ENCODE data around the gene ATP6V0B. TPM values are rescaled to one million over a fixed set of nuclear protein-coding genes. Genes with fewer than 3 reads are reported as not detected.

Gene ATP6V0B
- total and polyA plus RNA-seq, 2 experiments from 2014 or later: 112 to 142 TPM

DNA sequence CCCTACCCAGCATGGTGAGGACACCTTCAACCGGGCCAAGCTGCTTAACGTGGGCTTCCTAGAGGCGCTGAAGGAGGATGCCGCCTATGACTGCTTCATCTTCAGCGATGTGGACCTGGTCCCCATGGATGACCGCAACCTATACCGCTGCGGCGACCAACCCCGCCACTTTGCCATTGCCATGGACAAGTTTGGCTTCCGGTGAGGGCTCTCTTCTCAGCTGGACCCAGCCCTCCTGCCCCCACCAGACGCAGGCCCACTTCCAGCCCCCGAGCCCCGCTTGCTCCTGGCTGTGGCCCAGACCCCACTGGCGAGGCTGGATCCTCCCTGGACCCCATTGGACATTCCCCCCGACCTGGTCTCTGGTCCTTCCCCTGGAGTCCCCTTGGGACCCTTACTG is 10.1 kb downstream of the ATP6V0B start:
- Histone ChIP-seq H3K79me2 (replicated peaks; ENCODE audit: insufficient read depth) (peaks cover 7% of the 10 kb centered on the region; the same call in 1 of the 2 replicates), H3K27ac (ENCODE audit: low read depth) (no peak overlapping the region), H4K20me1 (replicated peaks; ENCODE audit: insufficient read depth) (no peaks in the 10 kb centered on the region; the same call in 1 of the 2 replicates), H2AFZ (no peak overlapping the region), H3K4me3 (no peak overlapping the region), H3K27me3 (ENCODE audit: insufficient read depth) (0 out of 2 replicates have a peak, but pooled peaks cover 2% of the 10 kb centered on the region), H3K4me1 (ENCODE audit: insufficient read depth) (peaks cover 7% of the 10 kb centered on the region; the same call in 1 of the 2 replicates), H3K9me2 (ENCODE audit: insufficient read depth) (no peaks in the 10 kb centered on the region), H3K36me3 (ENCODE audit: insufficient read depth) (no peaks in the 10 kb centered on the region), H3F3A (replicated peaks; ENCODE audit: low read depth) (peaks cover 9% of the 10 kb centered on the region; the same call in 1 of the 2 replicates), H3K4me2 (no peak overlapping the region)
- no peak for DNase-seq (ENCODE audit: low spot score)
- Mint-ChIP-seq H3K4me1 (peaks cover 11% of the 10 kb centered on the region), H3K9me3 (no peaks in the 10 kb centered on the region), H3K4me3 (no peak overlapping the region), H3K36me3 (ENCODE audit: low read depth) (peaks cover 33% of the 10 kb centered on the region), H3K27ac (no peak overlapping the region), H3K27me3 (ENCODE audit: insufficient read depth, low read depth, poor library complexity) (peaks cover 29% of the 10 kb centered on the region)
- TF ChIP-seq POLR2AphosphoS5 (IDR thresholded peaks at IDR 0.05; ENCODE audit: low read depth): no peak
- no peak for TF ChIP-seq ZNF114 (CRISPR knock-in tag; IDR thresholded peaks at IDR 0.05)
- TF ChIP-seq ETS1 (IDR thresholded peaks at IDR 0.05): no peak
- no peak for TF ChIP-seq EZH2phosphoT487 (IDR thresholded peaks at IDR 0.05; ENCODE audit: unreplicated experiment)
- no peak for TF ChIP-seq EZH2 (IDR thresholded peaks at IDR 0.05; ENCODE audit: low read depth, unreplicated experiment)
- ATAC-seq: no peak

- no peak overlapping the region for H3K4me3 Mint-ChIP-seq
- Histone ChIP-seq H3K9me2 (ENCODE audit: insufficient read depth) (no peaks in the 10 kb centered on the region), H3K4me3 (no peak overlapping the region), H3K79me2 (replicated peaks; ENCODE audit: insufficient read depth) (no peaks in the 10 kb centered on the region), H3K36me3 (ENCODE audit: insufficient read depth) (no peaks in the 10 kb centered on the region), H4K20me1 (replicated peaks; ENCODE audit: insufficient read depth) (no peaks in the 10 kb centered on the region; the same call in 1 of the 2 replicates), H3K27ac (ENCODE audit: low read depth) (no peak overlapping the region), H3K27me3 (ENCODE audit: insufficient read depth) (0 out of 2 replicates have a peak, but pooled peaks cover 5% of the 10 kb centered on the region), H3K4me1 (ENCODE audit: insufficient read depth) (no peaks in the 10 kb centered on the region; the same call in 1 of the 2 replicates), H3F3A (replicated peaks; ENCODE audit: low read depth) (peaks cover 11% of the 10 kb centered on the region), H2AFZ (no peak overlapping the region), H3K4me2 (no peak overlapping the region)
- no peaks in the 10 kb centered on the region for H3K9me3 Mint-ChIP-seq
- ATAC-seq (no peak), DNase-seq (ENCODE audit: low spot score) (no peak)
- H3K36me3 Mint-ChIP-seq (ENCODE audit: low read depth): peaks cover 29% of the 10 kb centered on the region
- H3K27me3 Mint-ChIP-seq (ENCODE audit: insufficient read depth, low read depth, poor library complexity): peaks cover 26% of the 10 kb centered on the region
- H3K27ac Mint-ChIP-seq: no peak overlapping the region
- H3K4me1 Mint-ChIP-seq: peaks cover 10% of the 10 kb centered on the region; the same call in 2 of the 3 replicates
- TF ChIP-seq JUNB (IDR thresholded peaks at IDR 0.05; ENCODE audit: unreplicated experiment) (no peak), EZH2 (IDR thresholded peaks at IDR 0.05; ENCODE audit: low read depth, unreplicated experiment) (no peak), ZNF331 (CRISPR knock-in tag; IDR thresholded peaks at IDR 0.05; ENCODE audit: low read depth) (no peak), EZH2phosphoT487 (IDR thresholded peaks at IDR 0.05; ENCODE audit: unreplicated experiment) (no peak), ETS1 (IDR thresholded peaks at IDR 0.05) (no peak), ZNF114 (CRISPR knock-in tag; IDR thresholded peaks at IDR 0.05) (no peak)
- TF ChIP-seq, protein P1, sequence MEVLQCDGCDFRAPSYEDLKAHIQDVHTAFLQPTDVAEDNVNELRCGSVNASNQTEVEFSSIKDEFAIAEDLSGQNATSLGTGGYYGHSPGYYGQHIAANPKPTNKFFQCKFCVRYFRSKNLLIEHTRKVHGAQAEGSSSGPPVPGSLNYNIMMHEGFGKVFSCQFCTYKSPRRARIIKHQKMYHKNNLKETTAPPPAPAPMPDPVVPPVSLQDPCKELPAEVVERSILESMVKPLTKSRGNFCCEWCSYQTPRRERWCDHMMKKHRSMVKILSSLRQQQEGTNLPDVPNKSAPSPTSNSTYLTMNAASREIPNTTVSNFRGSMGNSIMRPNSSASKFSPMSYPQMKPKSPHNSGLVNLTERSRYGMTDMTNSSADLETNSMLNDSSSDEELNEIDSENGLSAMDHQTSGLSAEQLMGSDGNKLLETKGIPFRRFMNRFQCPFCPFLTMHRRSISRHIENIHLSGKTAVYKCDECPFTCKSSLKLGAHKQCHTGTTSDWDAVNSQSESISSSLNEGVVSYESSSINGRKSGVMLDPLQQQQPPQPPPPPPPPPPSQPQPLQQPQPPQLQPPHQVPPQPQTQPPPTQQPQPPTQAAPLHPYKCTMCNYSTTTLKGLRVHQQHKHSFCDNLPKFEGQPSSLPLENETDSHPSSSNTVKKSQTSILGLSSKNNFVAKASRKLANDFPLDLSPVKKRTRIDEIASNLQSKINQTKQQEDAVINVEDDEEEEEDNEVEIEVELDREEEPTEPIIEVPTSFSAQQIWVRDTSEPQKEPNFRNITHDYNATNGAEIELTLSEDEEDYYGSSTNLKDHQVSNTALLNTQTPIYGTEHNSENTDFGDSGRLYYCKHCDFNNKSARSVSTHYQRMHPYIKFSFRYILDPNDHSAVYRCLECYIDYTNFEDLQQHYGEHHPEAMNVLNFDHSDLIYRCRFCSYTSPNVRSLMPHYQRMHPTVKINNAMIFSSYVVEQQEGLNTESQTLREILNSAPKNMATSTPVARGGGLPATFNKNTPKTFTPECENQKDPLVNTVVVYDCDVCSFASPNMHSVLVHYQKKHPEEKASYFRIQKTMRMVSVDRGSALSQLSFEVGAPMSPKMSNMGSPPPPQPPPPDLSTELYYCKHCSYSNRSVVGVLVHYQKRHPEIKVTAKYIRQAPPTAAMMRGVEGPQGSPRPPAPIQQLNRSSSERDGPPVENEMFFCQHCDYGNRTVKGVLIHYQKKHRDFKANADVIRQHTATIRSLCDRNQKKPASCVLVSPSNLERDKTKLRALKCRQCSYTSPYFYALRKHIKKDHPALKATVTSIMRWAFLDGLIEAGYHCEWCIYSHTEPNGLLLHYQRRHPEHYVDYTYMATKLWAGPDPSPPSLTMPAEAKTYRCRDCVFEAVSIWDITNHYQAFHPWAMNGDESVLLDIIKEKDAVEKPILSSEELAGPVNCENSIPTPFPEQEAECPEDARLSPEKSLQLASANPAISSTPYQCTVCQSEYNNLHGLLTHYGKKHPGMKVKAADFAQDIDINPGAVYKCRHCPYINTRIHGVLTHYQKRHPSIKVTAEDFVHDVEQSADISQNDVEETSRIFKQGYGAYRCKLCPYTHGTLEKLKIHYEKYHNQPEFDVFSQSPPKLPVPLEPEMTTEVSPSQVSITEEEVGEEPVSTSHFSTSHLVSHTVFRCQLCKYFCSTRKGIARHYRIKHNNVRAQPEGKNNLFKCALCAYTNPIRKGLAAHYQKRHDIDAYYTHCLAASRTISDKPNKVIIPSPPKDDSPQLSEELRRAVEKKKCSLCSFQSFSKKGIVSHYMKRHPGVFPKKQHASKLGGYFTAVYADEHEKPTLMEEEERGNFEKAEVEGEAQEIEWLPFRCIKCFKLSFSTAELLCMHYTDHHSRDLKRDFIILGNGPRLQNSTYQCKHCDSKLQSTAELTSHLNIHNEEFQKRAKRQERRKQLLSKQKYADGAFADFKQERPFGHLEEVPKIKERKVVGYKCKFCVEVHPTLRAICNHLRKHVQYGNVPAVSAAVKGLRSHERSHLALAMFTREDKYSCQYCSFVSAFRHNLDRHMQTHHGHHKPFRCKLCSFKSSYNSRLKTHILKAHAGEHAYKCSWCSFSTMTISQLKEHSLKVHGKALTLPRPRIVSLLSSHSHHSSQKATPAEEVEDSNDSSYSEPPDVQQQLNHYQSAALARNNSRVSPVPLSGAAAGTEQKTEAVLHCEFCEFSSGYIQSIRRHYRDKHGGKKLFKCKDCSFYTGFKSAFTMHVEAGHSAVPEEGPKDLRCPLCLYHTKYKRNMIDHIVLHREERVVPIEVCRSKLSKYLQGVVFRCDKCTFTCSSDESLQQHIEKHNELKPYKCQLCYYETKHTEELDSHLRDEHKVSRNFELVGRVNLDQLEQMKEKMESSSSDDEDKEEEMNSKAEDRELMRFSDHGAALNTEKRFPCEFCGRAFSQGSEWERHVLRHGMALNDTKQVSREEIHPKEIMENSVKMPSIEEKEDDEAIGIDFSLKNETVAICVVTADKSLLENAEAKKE (CRISPR knock-in tag; IDR thresholded peaks at IDR 0.05): no peak
These were observed 11.3 kb downstream of the ATP6V0B start for GRCh38 chr1:43985984-43986595.
